Gastrocnemius medialis (tissue), 4 donors: Measurements from ENCODE around the gene WNK4. TPM values are rescaled to one million over a fixed set of nuclear protein-coding genes. Genes with fewer than 3 reads are reported as not detected.
A peak's percentile ranks its signal among the peaks of the same experiment; 100 is the strongest.
"Not testable (repeated sequence)": the region's sequence is repeated elsewhere in the genome, so short reads cannot be mapped to it uniquely, and the experiment has no call there.

Source experiments
- ATAC-seq, 2 donors: fragments of 150-250 bp; one replicate each; pipeline ENCODE4 v1.9.1; 2016
- DNase-seq, 2 donors: peaks; one replicate each; pipeline ENCODE4 v3.0.0-alpha.2; 2019
- H3K27ac ChIP-seq, 4 donors: fragments of 200-600 bp; sonication (generic); 1 replicate in 1 of 4; 2 replicates in 3 of 4; pipeline ENCODE4 v1.5.1; 2016 to 2018; ENCODE audit warnings: mild to moderate bottlenecking in 2 of 4, moderate library complexity in 1 of 4
- H3K27me3 ChIP-seq, 3 donors: fragments of 200-600 bp; sonication (generic) in 2 of 3; 1 replicate in 1 of 3; 2 replicates in 2 of 3; pipeline versions ENCODE4 v1.5.1 to v1.6.0; 2016 to 2019; ENCODE audit warnings: mild to moderate bottlenecking in 1 of 3, moderate library complexity in 1 of 3
- H3K36me3 ChIP-seq, 2 donors: fragments of 200-600 bp; sonication (generic) in 1 of 2; one replicate each; pipeline ENCODE4 v1.5.1; 2017 to 2018
- H3K4me1 ChIP-seq, 2 donors: fragments of 200-600 bp; sonication (generic) in 1 of 2; one replicate each; pipeline ENCODE4 v1.5.1; 2016 to 2017; ENCODE audit warnings: mild to moderate bottlenecking in 2 of 2
- H3K4me3 ChIP-seq, 4 donors: fragments of 200-600 bp; sonication (generic) in 3 of 4; 1 replicate in 1 of 4; 2 replicates in 3 of 4; pipeline ENCODE4 v1.5.1; 2016 to 2019; ENCODE audit warnings: mild to moderate bottlenecking in 2 of 4
- H3K9me3 ChIP-seq, 3 donors: fragments of 200-600 bp; sonication (generic) in 2 of 3; 1 replicate in 1 of 3; 2 replicates in 2 of 3; pipeline ENCODE4 v1.5.1; 2016 to 2019
- POLR2A ChIP-seq, 2 donors: fragments of 450-650 bp; IDR thresholded peaks; one replicate each; pipeline ENCODE4 v1.6.1; 2017; ENCODE audit warnings: antibody characterized with exemption in 2 of 2, mild to moderate bottlenecking in 2 of 2, moderate library complexity in 2 of 2
- in situ Hi-C, 4 donors: fragments of 200-750 bp; cut with MboI; loops; one replicate each; pipeline versions ENCODE4 v1.15.0 to v1.8.0; 2017; ENCODE audit warnings: low sequenced_read_pairs in 4 of 4
- intact Hi-C: fragments of 100-400 bp; cut with DNase I; formaldehyde crosslinking; loops from one replicate; pipeline ENCODE4 v1.15.1; 2023; ENCODE audit warnings: low total_unique reads
- total RNA-seq, 4 donors: library from RNA; depleted of rRNA; stranded (reverse); fragments of >200 nt; gene quantifications; one replicate each; pipeline versions ENCODE4 v1.1.0 to v1.2.3, GENCODE V29; 2016
- TF ChIP-seq, protein P1 (sequence below), 5 experiments: fragments of 450-650 bp in 3 of 5; fragments of 200-600 bp in 2 of 5; sonication (generic) in 2 of 5; IDR thresholded peaks in 4 of 5; conservative IDR thresholded peaks in 1 of 5; 1 replicate in 4 of 5; 2 replicates in 1 of 5; pipeline ENCODE4 v1.5.1; 2016 to 2019; ENCODE audit warnings: antibody characterized with exemption in 5 of 5, mild to moderate bottlenecking in 3 of 5, moderate library complexity in 3 of 5

The WNK4 gene
- total RNA-seq, 4 donors from 2014 or later: not detected

- in situ Hi-C loops (loop anchor here in 3 of 4 donors (5.0 to 25.0 kb wide), 4 partner anchors 34 to 176 kb away; partner anchors contain the start of gene PSMC3IP (in 1 of the 3)), intact Hi-C loops (no loop called here)
- Histone ChIP-seq H3K9me3 (no peaks in the 10 kb centered on the region), H3K27ac (peak within 1 kb of the TSS; percentile 67 to 78 (median 74)), H3K4me3 (peak within 1 kb of the TSS; percentile 50 to 66 (median 58)), H3K27me3 (peaks cover 4 to 26% (median 15%) of the 10 kb centered on the region in 3 donors), H3K36me3 (no peaks in the 10 kb centered on the region), H3K4me1 (peaks cover 3 to 13% of the 10 kb centered on the region in 2 donors)
- DNase-seq: no peak
- TF ChIP-seq, protein P1, sequence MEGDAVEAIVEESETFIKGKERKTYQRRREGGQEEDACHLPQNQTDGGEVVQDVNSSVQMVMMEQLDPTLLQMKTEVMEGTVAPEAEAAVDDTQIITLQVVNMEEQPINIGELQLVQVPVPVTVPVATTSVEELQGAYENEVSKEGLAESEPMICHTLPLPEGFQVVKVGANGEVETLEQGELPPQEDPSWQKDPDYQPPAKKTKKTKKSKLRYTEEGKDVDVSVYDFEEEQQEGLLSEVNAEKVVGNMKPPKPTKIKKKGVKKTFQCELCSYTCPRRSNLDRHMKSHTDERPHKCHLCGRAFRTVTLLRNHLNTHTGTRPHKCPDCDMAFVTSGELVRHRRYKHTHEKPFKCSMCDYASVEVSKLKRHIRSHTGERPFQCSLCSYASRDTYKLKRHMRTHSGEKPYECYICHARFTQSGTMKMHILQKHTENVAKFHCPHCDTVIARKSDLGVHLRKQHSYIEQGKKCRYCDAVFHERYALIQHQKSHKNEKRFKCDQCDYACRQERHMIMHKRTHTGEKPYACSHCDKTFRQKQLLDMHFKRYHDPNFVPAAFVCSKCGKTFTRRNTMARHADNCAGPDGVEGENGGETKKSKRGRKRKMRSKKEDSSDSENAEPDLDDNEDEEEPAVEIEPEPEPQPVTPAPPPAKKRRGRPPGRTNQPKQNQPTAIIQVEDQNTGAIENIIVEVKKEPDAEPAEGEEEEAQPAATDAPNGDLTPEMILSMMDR (IDR thresholded peaks at IDR 0.05 in 4 of 5, conservative IDR thresholded peaks at IDR 0.05 in 1 of 5): no peak
- peak in 1 of 2 donors; percentile 41 for TF ChIP-seq POLR2A (IDR thresholded peaks at IDR 0.05)
- ATAC-seq: peak in 1 of 2 donors; percentile 24
Measured at GRCh38 chr17:42760652-42761581, 19.5 kb upstream of the WNK4 start, which contains the start of gene RAMP2. Gene RAMP2 (plus strand): TSS chr17:42761227. CDS start chr17:42761262, 35 bp downstream.

- Histone ChIP-seq H3K27me3 (peaks cover 4 to 26% (median 15%) of the 10 kb centered on the region in 3 donors), H3K27ac (peak overlapping the region; percentile 67 to 78 (median 74)), H3K9me3 (no peaks in the 10 kb centered on the region), H3K36me3 (no peaks in the 10 kb centered on the region), H3K4me1 (peaks cover 3 to 13% of the 10 kb centered on the region in 2 donors), H3K4me3 (peak overlapping the region; percentile 50 to 66 (median 58))
- no peak for DNase-seq
- intact Hi-C loops: loop anchor here (2.0 kb wide), 2 partner anchors 17 to 183 kb away; partner anchors contain the start of gene EZH1
- ATAC-seq: no peak
- TF ChIP-seq, protein P1 (IDR thresholded peaks at IDR 0.05 in 4 of 5, conservative IDR thresholded peaks at IDR 0.05 in 1 of 5): no peak
- no peak for TF ChIP-seq POLR2A (IDR thresholded peaks at IDR 0.05)
- in situ Hi-C loops: loop anchor here in 3 of 4 donors (5.0 to 25.0 kb wide), 4 partner anchors 34 to 177 kb away; partner anchors contain the start of gene PSMC3IP (in 1 of the 3)
Measured at GRCh38 chr17:42761638-42762037, 18.8 kb upstream of the WNK4 start.

GRCh38 chr17:42766124-42766523 is 14.3 kb upstream of the WNK4 start:
- ATAC-seq: no peak
- H3K4me1 ChIP-seq: peaks cover 0 to 8% of the 10 kb centered on the region in 2 donors
- peaks cover 4 to 16% (median 8%) of the 10 kb centered on the region in 3 donors for H3K27me3 ChIP-seq
- DNase-seq: no peak
- H3K36me3 ChIP-seq: no peaks in the 10 kb centered on the region
- TF ChIP-seq POLR2A (IDR thresholded peaks at IDR 0.05): no peak
- TF ChIP-seq, protein P1 (IDR thresholded peaks at IDR 0.05 in 4 of 5, conservative IDR thresholded peaks at IDR 0.05 in 1 of 5): no peak
- no peaks in the 10 kb centered on the region for H3K9me3 ChIP-seq
- H3K27ac ChIP-seq: no peak overlapping the region
- in situ Hi-C loops (loop anchor here in 2 of 4 donors (10.0 to 25.0 kb wide), 2 partner anchors 179 to 181 kb away; partner anchors contain the start of gene PSMC3IP (in 1 of the 2)), intact Hi-C loops (no loop called here)
- H3K4me3 ChIP-seq: no peak overlapping the region

GRCh38 chr17:42767512-42767911 is 12.9 kb upstream of the WNK4 start:
- Histone ChIP-seq H3K4me1 (peaks cover 0 to 5% of the 10 kb centered on the region in 2 donors), H3K27ac (no peak overlapping the region), H3K9me3 (no peaks in the 10 kb centered on the region), H3K27me3 (peaks cover 0 to 3% (median 0%) of the 10 kb centered on the region in 3 donors), H3K4me3 (no peak overlapping the region), H3K36me3 (no peaks in the 10 kb centered on the region)
- TF ChIP-seq, protein P1 (IDR thresholded peaks at IDR 0.05 in 4 of 5, conservative IDR thresholded peaks at IDR 0.05 in 1 of 5): no peak
- TF ChIP-seq POLR2A (IDR thresholded peaks at IDR 0.05): no peak
- in situ Hi-C loops: loop anchor here in 2 of 4 donors (10.0 to 25.0 kb wide), 2 partner anchors 180 to 183 kb away; partner anchors contain the start of gene PSMC3IP (in 1 of the 2)
- no peak for DNase-seq
- intact Hi-C loops: no loop called here
- no peak for ATAC-seq

DNA sequence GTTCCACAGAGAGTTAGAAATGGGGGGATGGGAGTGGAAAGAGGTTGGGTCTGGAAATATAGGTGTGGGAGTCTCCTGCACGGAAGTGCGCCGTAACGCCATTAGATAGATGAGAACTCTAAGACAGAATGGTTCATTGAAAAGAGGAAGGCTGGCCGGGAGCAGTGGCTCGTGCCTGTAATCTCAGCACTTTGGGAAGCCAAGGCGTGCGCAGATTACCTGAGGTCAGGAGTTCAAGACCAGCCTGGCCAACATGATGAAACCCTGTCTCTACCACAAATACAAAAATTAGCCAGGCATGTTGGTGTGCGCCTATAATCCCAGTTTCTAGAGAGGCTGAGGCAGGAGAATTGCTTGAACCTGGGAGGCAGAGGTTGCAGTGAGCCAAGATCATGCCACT is 12.4 kb upstream of the WNK4 start:
- H3K4me1 ChIP-seq, H3K36me3 ChIP-seq, H3K27me3 ChIP-seq, H3K4me3 ChIP-seq, H3K9me3 ChIP-seq, H3K27ac ChIP-seq, ATAC-seq, DNase-seq, intact Hi-C loops: not testable (repeated sequence)
- in situ Hi-C loops: loop anchor here in 2 of 4 donors (10.0 to 25.0 kb wide), 2 partner anchors 181 to 183 kb away; partner anchors contain the start of gene PSMC3IP (in 1 of the 2)

GRCh38 chr17:42769964-42770363 is 10.4 kb upstream of the WNK4 start:
- H3K27ac ChIP-seq, H3K36me3 ChIP-seq, H3K4me3 ChIP-seq, intact Hi-C loops, H3K9me3 ChIP-seq, H3K27me3 ChIP-seq, DNase-seq, ATAC-seq: not testable (repeated sequence)
- in situ Hi-C loops: loop anchor here in 2 of 4 donors (10.0 to 25.0 kb wide), 2 partner anchors 183 to 185 kb away; partner anchors contain the start of gene PSMC3IP (in 1 of the 2)
- peaks cover 12 to 17% of the 10 kb centered on the region in 2 donors for H3K4me1 ChIP-seq
